ENCODE results near the gene MACC1. TPM values are rescaled to one million over a fixed set of nuclear protein-coding genes. Genes with fewer than 3 reads are reported as not detected.

Gene MACC1
- total RNA-seq, 2 donors from 2014 or later, result 15.2 to 16.6 TPM

- ATAC-seq, result no peak
- Histone ChIP-seq H3K36me3 (replicated peaks in 1 of 2; ENCODE audit: insufficient read depth in 1 of 2, low read depth in 2 of 2) (no peaks in the 10 kb centered on the region), H3K27me3 (no peaks in the 10 kb centered on the region), H3K27ac (no peak overlapping the region), H3K4me1 (no peaks in the 10 kb centered on the region), H3K4me3 (no peak overlapping the region), H3K9me3 (no peaks in the 10 kb centered on the region)
- 76 to 87% methylated on average over 2 of the region's 2 CpGs for WGBS, 2 donors
- TF ChIP-seq CTCF (IDR thresholded peaks at IDR 0.05) (no peak), POLR2A (IDR thresholded peaks at IDR 0.05) (no peak)
- intact Hi-C loops (cut with DNase I), result no loop called here
- DNase-seq, result no peak
These were observed 43.4 kb downstream of the MACC1 start for GRCh38 chr7:20173828-20174227.

GRCh38 chr7:20172736-20173334, 44.3 kb downstream of the MACC1 start:
- Histone ChIP-seq H3K27me3 (no peaks in the 10 kb centered on the region), H3K36me3 (replicated peaks in 1 of 2; ENCODE audit: insufficient read depth in 1 of 2, low read depth in 2 of 2) (no peaks in the 10 kb centered on the region), H3K4me3 (no peak overlapping the region), H3K9me3 (no peaks in the 10 kb centered on the region), H3K4me1 (no peaks in the 10 kb centered on the region), H3K27ac (no peak overlapping the region)
- intact Hi-C loops (cut with DNase I), result no loop called here
- ATAC-seq (no peak), DNase-seq (peak; percentile 21 to 57 (median 44))
- WGBS, 2 donors, result 53 to 56% methylated on average over 3 of the region's 3 CpGs
- no peak for TF ChIP-seq POLR2A (IDR thresholded peaks at IDR 0.05)
- peak in 5 of 7 experiments; percentile 15 to 36 (median 26) for TF ChIP-seq CTCF (IDR thresholded peaks at IDR 0.05)

- Histone ChIP-seq H3K4me1 (no peaks in the 10 kb centered on the region), H3K36me3 (replicated peaks in 1 of 2; ENCODE audit: insufficient read depth in 1 of 2, low read depth in 2 of 2) (no peaks in the 10 kb centered on the region), H3K4me3 (no peak overlapping the region), H3K9me3 (no peaks in the 10 kb centered on the region), H3K27me3 (no peaks in the 10 kb centered on the region), H3K27ac (no peak overlapping the region)
- 60 to 70% methylated on average over 2 of the region's 2 CpGs for WGBS, 2 donors
- ATAC-seq, result no peak
- intact Hi-C loops (cut with DNase I), result no loop called here
- no peak for TF ChIP-seq CTCF (IDR thresholded peaks at IDR 0.05)
- no peak for TF ChIP-seq POLR2A (IDR thresholded peaks at IDR 0.05)
- no peak for DNase-seq
These were observed 46.6 kb downstream of the MACC1 start for GRCh38 chr7:20170633-20171032.

- H3K4me1 ChIP-seq, result no peaks in the 10 kb centered on the region
- intact Hi-C loops (cut with DNase I), result no loop called here
- H3K36me3 ChIP-seq (replicated peaks in 1 of 2; ENCODE audit: insufficient read depth in 1 of 2, low read depth in 2 of 2), result no peaks in the 10 kb centered on the region
- no peaks in the 10 kb centered on the region for H3K9me3 ChIP-seq
- no peak overlapping the region for H3K4me3 ChIP-seq
- WGBS, 2 donors, result 67 to 76% methylated on average over 1 of the region's 1 CpG
- TF ChIP-seq POLR2A (IDR thresholded peaks at IDR 0.05), result no peak
- no peak for TF ChIP-seq CTCF (IDR thresholded peaks at IDR 0.05)
- DNase-seq (no peak), ATAC-seq (no peak)
- no peaks in the 10 kb centered on the region for H3K27me3 ChIP-seq
- H3K27ac ChIP-seq, result no peak overlapping the region
These were observed 52.1 kb downstream of the MACC1 start for GRCh38 chr7:20165146-20165510.

- 68 to 89% methylated on average over 6 of the region's 6 CpGs for WGBS, 2 donors
- Histone ChIP-seq H3K4me3 (no peak overlapping the region), H3K36me3 (replicated peaks in 1 of 2; ENCODE audit: insufficient read depth in 1 of 2, low read depth in 2 of 2) (no peaks in the 10 kb centered on the region), H3K4me1 (no peaks in the 10 kb centered on the region), H3K27ac (no peak overlapping the region), H3K9me3 (no peaks in the 10 kb centered on the region), H3K27me3 (no peaks in the 10 kb centered on the region)
- DNase-seq, result no peak
- intact Hi-C loops (cut with DNase I), result no loop called here
- no peak for ATAC-seq
- no peak for TF ChIP-seq CTCF (IDR thresholded peaks at IDR 0.05)
- no peak for TF ChIP-seq POLR2A (IDR thresholded peaks at IDR 0.05)
These were observed 52.6 kb downstream of the MACC1 start for GRCh38 chr7:20164425-20165145.

Data from body of pancreas (tissue), 4 donors.